NCI-H446 treated with DMSO at 0.1 percent for 48 hours (cell line): ENCODE data around the gene FAM3D.

Experiments used
- DNase-seq: peaks from one replicate; lab custom pipeline; 2025; lab: John Stamatoyannopoulos, UW

The FAM3D gene

GRCh38 chr3:58627570-58627885 lies 39.0 kb downstream of the FAM3D start:
- no peak for DNase-seq

DNA sequence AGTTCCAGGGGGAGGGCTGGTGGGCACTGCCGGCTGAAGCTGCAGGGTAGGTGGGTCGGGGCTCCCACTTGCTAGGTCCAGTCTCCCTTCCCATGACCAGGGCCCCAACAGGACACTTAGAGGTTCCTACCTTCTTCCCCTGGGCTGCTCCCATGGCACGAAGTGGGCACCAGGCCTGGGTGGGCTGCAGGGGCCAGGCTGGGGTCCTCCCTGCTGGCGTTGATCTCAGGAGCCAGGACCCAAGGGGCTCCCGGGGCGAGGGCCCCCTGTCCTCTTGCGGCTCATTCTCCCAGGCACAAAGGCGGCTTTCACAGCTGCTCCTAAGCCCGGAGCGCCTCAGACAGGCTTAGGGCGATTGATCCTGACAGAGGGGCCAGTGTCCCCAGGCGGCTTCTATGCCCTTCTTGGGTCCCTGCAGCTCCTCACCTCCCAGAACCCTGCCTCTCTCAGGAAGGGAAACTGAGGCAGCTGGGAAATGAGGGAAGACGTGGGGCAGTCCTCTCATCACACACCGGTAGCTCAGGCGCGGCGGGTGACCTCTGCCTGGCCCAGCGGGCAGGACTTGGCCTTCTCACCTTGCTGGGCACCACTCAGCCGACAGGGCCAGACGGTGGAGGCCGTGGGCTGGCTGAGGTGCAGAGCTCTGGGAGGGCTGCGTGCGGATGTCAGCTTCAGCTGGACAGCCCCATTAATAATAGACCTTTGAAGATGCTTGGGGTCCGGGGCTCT lies 39.6 kb downstream of the FAM3D start:
- no peak for DNase-seq

DNA sequence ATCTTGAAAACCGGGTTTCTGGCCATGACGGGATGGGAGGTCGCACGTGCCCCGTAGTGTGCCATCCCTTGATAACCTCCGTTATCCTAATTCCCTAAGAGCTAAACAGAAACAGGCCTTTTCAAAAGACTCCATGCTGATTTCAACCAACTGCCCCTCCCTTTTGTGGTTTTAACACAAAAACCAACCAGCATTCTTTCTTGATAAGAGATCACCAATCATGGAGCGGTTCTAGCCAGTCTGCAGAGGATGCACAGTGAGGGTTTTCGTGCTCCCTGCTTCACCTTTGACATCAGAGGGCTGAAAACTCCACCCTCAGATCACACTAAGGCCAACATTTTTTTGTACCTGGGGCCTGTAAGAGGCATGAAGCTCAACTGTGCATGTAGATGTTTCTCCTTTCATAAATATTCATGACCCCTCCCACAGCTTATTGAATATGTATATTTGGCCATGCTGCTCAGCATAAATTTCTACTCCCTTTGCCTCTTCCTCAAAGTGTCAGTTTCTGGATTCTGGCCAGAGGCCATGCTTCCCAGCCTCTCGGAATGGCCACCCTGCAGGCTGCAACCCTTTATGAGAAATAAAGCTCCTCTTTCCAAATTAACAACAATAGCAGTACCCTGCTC lies 41.3 kb downstream of the FAM3D start:
- DNase-seq, result no peak

DNA sequence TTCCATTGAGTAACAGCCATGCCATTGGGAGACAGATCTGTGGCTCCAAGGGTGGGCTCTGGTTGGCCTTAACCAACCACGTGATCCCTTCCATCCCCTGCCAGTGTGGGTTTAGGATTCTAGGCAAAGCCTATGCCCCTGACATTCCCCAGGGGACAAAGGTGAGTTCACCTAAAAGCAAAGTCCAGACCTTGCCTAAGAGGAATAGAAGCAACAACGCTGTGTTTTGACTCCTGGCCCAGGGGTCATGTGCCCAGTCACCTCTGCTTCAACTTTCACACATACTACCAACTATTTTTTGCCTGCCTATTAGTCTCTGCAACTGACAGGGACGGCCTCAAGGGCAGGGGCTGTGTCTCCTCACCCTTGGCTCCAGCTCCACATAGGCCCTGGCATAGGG lies 42.0 kb downstream of the FAM3D start:
- DNase-seq, result no peak

GRCh38 chr3:58623961-58624360 lies 42.6 kb downstream of the FAM3D start:
- DNase-seq, result no peak

GRCh38 chr3:58623478-58623877 lies 43.1 kb downstream of the FAM3D start:
- DNase-seq, result no peak

DNA sequence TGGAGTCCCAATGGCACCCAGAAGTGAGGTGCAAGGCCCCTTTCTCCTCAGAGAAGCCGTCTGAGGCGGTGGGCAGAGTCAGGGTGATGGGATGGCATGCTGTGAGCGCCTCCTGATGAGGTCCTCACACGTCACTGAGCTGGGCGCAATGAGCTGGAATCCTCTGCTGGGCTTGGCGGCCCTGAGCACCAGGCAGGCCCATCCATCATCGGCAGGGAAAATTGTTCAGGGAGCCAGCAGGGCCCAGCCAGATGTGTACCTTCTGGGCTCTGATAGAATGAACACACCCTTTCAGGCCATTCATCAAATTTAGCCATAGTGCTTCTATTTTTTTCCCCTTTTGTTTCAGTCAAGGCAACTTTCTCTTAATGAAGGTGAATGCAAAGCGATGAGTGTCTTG lies 43.7 kb downstream of the FAM3D start:
- no peak for DNase-seq

- no peak for DNase-seq
Measured at GRCh38 chr3:58622436-58622835, 44.1 kb downstream of the FAM3D start.

GRCh38 chr3:58621086-58621830 lies 45.3 kb downstream of the FAM3D start:
- no peak for DNase-seq

DNA sequence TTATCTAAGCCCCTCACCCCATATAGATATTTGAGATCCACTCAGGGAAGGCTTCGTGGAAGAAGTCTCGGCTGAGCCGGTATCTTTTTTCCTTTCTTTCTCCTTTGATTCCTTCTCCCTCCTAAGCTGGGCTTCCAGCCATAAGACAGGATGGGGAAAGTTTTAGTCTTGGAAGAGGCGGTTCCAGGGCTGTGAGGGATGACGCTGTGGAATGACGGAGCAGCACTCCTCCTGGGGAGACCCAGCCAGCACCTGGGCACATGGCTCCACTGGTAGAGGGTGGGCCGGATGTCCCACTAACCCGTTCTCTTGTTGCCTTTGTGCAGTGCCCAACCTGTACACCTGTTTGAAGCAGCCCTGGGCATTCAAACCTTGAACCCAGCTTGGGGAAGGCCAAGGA lies 46.2 kb downstream of the FAM3D start:
- DNase-seq, result no peak

DNA sequence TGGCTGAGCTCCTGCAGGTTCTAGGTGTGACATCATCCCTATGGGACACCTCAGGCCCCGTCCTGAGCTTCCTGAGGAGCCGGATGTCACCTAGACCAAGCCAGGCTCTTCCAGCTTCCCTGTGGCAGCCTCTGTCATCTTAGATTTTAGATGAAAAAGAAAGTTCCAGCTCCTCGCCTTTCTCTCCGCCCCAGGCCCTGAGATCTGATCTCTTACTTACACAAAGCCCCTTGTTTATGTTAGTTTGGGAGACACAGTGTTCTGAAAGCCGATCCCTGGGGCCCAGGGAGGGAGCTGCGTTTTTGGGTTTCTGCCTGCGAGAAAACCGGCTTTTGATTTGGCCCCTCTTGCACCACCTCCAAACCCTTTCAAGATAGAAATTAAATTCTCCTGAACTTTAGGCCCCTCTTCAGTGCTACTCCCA lies 49.2 kb downstream of the FAM3D start:
- no peak for DNase-seq

DNA sequence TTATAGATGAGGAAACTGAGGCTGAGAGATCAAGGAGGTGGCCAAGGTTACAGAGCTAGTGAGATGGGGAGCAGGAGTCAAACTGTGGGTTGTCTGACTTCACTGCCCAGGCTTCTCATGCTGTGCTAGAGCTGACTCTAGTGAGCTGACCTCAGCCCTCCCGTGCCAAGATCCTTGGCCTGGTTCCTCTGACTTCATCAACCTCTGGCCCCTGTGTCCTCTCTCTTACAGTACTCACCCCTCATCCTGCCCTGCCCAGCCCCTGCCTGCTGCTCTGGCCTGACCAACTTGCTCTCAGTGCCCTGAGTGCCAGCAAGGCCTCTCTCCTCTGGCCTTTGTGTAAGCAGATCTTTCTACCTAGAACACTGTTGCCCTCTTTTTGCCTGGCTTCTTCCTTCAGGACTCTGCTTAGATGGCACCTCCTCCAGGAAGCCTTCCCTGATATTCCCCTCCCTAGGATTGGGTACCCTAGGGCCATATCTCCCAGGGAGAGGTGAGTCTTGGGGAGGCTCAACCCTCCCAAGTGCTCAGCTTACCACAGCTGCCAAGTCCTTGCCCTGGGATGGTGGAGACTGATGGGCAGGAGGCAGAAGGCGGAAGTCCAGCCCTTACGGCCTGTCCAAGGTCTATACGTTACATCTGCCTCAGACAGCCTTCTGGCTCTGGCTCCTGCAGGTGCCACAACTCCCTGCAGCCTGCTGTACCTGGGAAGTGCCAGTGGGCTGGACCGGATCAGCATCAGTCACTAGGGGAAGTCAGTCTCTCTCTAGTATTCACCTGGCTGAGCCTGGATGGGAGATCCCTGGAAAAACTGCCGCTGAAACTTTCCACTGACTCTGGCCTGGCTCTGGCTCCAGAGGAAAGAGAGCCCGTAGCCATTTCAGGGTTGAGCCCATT lies 53.1 kb downstream of the FAM3D start:
- no peak for DNase-seq

GRCh38 chr3:58612830-58613229 lies 53.7 kb downstream of the FAM3D start:
- no peak for DNase-seq

DNA sequence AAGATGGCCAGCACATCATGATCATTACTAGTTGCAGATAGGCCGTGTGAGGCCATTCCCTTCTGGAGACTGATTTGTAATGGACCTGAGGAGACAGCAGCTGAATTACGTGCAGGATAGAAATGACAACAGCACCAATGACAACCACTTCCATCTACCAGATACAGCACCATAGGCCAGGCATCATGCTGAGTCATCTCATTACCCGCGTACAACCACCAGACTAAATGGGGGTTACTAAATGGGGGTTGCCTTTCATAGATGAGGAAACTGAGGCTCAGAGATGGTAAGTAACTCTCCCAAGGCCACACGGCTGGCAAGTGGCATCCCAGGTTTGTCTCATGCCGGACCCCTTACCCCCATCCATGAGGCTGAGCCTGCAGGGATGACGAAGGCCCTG lies 56.6 kb downstream of the FAM3D start:
- no peak for DNase-seq

DNA sequence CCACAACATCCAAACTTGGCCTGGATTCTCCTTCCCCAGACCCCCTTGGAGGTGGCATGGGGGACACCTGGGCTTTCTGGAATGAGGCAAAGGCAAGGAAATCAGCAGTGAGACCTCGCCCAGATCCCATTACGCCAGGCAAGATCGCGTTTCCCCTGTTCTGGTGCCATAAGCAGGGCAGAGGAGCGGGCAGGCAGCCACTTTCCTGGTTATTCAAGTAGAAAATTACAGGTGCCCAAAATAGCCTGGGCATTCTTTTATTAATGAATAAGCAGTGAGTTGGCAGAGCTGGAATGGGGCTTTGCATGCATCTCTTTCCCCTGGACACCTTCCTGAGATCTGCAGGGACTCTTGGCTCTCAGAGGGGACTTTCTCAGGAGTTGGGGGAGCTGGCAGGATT lies 57.9 kb downstream of the FAM3D start:
- DNase-seq, result peak; percentile 57

- DNase-seq, result no peak
Measured at GRCh38 chr3:58607816-58608215, 58.8 kb downstream of the FAM3D start.

DNA sequence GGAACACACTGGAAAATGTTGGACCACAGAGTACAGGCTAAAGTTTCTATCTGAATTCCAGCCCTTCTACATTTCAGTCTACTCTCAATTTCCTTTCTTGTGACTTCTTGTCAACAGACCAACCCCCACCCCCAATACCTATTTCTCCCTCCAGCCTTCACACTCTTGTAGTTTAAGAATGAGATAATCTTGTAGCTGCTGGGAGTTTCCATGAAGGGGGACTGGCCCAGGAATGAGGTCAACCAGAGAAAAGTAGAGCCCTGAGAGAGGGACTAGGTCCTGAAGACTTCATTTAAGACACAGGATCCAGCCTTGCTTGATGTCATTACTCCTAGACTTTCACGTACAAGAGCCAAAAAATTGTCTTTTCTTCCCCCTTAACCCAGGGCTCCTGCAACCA lies 59.9 kb downstream of the FAM3D start:
- DNase-seq, result no peak

DNA sequence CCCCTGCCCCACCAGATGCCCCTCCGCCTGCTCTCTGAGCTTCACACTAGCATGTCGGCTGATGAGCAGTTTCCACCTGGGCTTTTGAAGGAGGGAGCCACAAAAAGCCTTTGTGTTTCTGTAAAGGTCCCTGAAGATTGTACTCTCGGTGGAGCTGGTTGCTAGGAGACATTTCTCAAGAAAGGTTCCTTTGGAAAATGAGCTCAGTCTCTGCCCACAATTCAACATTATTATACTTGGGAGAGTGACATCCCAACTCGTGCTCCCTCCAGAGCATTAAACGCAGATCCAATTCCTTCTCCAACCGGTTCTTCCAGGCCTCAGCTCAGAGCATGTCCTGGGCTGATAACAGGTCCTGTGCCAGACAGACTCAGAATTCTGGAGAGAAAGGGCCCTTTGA lies 62.5 kb downstream of the FAM3D start:
- no peak for DNase-seq

GRCh38 chr3:58603606-58604005 lies 63.0 kb downstream of the FAM3D start:
- DNase-seq, result no peak

DNA sequence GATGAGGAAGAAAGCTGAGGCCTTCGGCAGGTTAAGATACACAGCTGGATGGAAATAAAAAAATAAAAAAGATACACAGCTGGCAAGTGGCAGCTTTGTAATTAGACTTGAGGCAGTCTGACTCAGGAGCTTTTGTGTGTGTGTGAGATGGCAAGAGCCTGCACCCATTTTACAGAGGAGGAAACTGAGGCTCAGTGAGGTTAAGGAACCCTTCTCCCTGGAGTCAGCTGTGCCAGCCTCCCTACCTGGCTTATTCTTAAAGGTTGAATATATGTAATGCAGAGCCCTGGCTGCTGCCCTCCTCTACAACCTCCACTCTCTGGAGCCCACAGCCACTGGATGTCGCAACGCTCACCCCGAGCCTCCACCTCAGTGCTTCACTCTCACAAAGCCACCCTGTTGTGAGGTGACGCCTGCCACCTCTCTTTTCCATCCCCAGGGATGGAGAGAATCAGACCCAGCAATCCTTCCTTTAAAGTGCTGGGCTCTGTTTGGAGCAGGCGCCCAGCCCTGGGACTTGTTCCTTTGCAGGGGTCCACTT lies 68.7 kb downstream of the FAM3D start:
- no peak for DNase-seq

DNA sequence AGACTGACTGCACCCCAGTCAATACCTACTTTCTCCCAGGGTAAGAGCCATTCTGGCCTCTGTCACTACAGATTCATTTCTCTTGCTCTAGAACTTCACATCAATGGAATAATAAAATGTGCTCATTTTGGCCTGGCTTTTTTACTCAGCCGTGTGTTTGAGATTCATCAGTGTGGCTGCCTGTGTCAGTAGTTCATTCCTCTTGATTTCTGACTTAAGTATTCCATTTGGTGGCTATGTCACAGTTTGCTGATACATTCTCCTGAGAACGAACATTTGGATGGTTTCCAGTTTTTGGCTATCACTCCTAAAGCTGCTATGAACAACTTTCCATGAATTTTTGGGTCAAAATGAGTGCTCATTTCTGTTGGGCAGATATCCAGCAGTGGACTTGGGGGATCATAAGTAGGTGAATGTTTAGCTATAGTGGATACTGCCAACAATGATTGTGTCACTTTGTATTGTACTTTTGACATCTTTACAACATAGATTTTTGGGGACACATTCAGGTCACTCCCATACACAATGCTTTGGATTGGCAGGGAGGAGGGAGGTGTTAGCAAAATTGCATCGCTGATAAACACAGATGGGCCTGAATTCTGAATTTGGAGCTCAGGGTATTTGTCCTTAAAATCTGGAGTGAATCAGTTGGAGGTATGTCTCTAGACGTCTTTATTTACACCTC lies 69.6 kb downstream of the FAM3D start:
- DNase-seq, result no peak

DNA sequence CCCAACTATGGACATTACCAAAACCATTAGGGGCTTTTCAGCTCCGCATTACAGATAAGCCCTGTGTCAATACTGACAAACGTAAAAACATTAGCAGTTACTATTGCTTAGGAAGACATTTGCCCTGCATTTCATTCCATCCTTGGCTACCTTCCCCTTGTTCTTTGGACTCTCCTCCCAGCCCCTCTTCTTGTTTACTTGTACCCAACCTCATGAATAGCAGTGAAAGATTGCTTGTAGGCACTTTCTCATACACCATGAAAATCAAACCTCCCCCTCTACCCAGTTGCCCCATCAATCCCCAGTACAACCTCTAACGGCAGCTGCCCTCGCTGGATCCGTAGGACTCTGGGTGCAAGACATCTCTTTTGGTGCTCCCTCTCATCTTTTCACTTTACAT lies 72.5 kb downstream of the FAM3D start:
- no peak for DNase-seq
